Stimulated activated effector memory CD8-positive, alpha-beta T cell treated with anti-CD3 and anti-CD28 coated beads, Interleukin-12 subunit alpha, Interleukin-12 subunit beta, amount 100 ng/mL, for 72 hours (primary cell): ENCODE results near the gene R3HDML.
A peak's percentile ranks its signal among the peaks of the same experiment; 100 is the strongest.
"Not testable (repeated sequence)": the region's sequence is repeated elsewhere in the genome, so short reads cannot be mapped to it uniquely, and the experiment has no call there.

Experiments
- ATAC-seq: fragments of 150-1000 bp; cut with Tn5 transposase; 2 replicates; pipeline ENCODE4 v1.10.0; 2021
- DNase-seq, 2 donors: peaks; one replicate each; pipeline ENCODE4 v3.0.0; 2021 to 2022; ENCODE audit warnings: low spot score in 2 of 2
- H3K27ac Mint-ChIP-seq: one replicate; pipeline ENCODE4 v1.8.0; 2022; ENCODE audit warnings: mild to moderate bottlenecking, mixed read lengths
- H3K36me3 Mint-ChIP-seq: one replicate; pipeline ENCODE4 v1.8.0; 2022; ENCODE audit warnings: mild to moderate bottlenecking, mixed read lengths
- H3K4me1 Mint-ChIP-seq: one replicate; pipeline ENCODE4 v1.8.0; 2022; ENCODE audit warnings: mixed read lengths
- H3K4me3 Mint-ChIP-seq: one replicate; pipeline ENCODE4 v1.8.0; 2022; ENCODE audit warnings: mild to moderate bottlenecking, mixed read lengths
- H3K9me3 Mint-ChIP-seq: one replicate; pipeline ENCODE4 v1.8.0; 2022; ENCODE audit warnings: mixed read lengths

The R3HDML gene, protein sequence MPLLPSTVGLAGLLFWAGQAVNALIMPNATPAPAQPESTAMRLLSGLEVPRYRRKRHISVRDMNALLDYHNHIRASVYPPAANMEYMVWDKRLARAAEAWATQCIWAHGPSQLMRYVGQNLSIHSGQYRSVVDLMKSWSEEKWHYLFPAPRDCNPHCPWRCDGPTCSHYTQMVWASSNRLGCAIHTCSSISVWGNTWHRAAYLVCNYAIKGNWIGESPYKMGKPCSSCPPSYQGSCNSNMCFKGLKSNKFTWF

GRCh38 chr20:44336725-44337380, at the start of gene R3HDML:
TSS of gene R3HDML (plus strand) at chr20:44337043. CDS start at chr20:44337158, 115 bp downstream.
- H3K4me1 Mint-ChIP-seq: peaks cover 6% of the 10 kb centered on the region
- no peaks in the 10 kb centered on the region for H3K9me3 Mint-ChIP-seq
- H3K36me3 Mint-ChIP-seq: no peaks in the 10 kb centered on the region
- no peak within 1 kb of the TSS for H3K4me3 Mint-ChIP-seq
- peak; percentile 19 for ATAC-seq
- H3K27ac Mint-ChIP-seq: no peak within 1 kb of the TSS
- DNase-seq: no peak

GRCh38 chr20:44287272-44288097, 49.4 kb upstream of the R3HDML start:
- Mint-ChIP-seq H3K36me3 (peaks cover 4% of the 10 kb centered on the region), H3K9me3 (no peaks in the 10 kb centered on the region), H3K27ac (peak overlapping the region; percentile 10), H3K4me1 (no peaks in the 10 kb centered on the region), H3K4me3 (no peak overlapping the region)
- DNase-seq (no peak), ATAC-seq (no peak)

DNA sequence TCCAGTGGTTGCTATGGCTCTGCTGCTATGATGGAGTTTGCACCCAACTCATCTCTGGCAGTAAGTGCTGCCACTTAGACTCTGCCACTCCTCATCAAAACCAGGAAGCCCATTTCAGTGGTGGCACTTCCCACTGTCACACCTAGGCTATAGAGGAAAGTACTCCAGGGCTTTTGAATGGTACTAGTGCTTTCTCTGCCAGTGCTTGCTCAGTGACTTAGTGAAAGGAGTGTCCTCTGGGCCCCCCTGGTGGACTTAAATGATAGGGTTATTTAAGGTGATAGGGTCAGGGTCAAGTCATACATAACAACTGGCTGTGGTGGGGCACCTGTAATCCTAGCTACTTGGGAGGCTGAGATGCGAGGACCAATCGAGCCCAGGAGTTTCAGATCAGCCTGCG, 48.6 kb upstream of the R3HDML start:
- Mint-ChIP-seq H3K4me1 (no peaks in the 10 kb centered on the region), H3K9me3 (no peaks in the 10 kb centered on the region), H3K27ac (no peak overlapping the region), H3K4me3 (no peak overlapping the region), H3K36me3 (peaks cover 4% of the 10 kb centered on the region)
- DNase-seq: no peak
- ATAC-seq: peak; percentile 39

DNA sequence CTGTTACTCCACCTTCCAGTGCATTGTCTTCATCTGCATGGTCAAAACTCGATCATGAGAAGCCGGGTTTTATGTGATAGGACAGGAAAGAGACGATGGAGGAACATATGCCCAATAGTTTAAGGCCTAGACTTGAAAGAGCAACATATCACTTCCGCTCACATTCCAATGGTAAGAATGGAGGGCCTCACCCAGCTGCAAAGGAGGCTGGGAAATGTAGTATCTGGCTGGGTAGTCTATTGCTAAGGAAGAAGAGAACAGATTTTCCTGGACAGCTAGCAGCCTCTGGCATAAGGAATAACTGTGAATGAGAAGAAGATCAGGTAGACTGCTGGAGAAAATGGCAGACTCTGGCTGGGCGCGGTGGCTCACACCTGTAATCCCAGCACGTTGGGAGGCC, 45.1 kb upstream of the R3HDML start:
- H3K27ac Mint-ChIP-seq: no peak overlapping the region
- ATAC-seq: no peak
- H3K9me3 Mint-ChIP-seq: no peaks in the 10 kb centered on the region
- DNase-seq: no peak
- peaks cover 4% of the 10 kb centered on the region for H3K36me3 Mint-ChIP-seq
- H3K4me3 Mint-ChIP-seq: no peak overlapping the region
- no peaks in the 10 kb centered on the region for H3K4me1 Mint-ChIP-seq

- no peaks in the 10 kb centered on the region for H3K4me1 Mint-ChIP-seq
- H3K36me3 Mint-ChIP-seq: peaks cover 2% of the 10 kb centered on the region
- no peak overlapping the region for H3K27ac Mint-ChIP-seq
- DNase-seq (no peak), ATAC-seq (no peak)
- no peak overlapping the region for H3K4me3 Mint-ChIP-seq
- no peaks in the 10 kb centered on the region for H3K9me3 Mint-ChIP-seq
Measured at GRCh38 chr20:44296011-44296410, 40.8 kb upstream of the R3HDML start.

GRCh38 chr20:44297721-44298120, 39.1 kb upstream of the R3HDML start:
- H3K9me3 Mint-ChIP-seq: no peaks in the 10 kb centered on the region
- no peak overlapping the region for H3K4me3 Mint-ChIP-seq
- ATAC-seq (no peak), DNase-seq (no peak)
- H3K27ac Mint-ChIP-seq: no peak overlapping the region
- no peaks in the 10 kb centered on the region for H3K36me3 Mint-ChIP-seq
- H3K4me1 Mint-ChIP-seq: no peaks in the 10 kb centered on the region

DNA sequence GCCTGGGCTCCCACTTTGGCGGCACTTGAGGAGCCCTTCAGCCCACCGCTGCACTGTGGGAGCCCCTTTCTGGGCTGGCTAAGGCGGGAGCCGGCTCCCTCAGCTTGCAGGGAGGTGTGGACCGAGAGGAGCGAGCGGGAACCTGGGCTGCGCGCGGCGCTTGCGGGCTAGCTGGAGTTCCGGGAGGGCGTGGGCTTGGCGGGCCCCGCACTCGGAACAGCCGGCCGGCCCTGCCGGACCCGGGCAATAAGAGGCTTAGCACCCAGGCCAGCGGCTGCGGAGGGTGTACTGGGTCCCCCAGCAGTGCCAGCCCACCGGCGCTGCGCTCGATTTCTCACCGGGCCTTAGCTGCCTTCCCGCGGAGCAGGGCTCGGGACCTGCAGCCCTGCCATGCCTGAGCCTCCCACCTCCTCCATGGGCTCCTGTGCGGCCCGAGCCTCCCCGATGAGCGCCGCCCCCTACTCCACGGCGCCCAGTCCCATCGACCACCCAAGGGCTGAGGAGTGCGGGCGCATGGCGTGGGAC, 37.8 kb upstream of the R3HDML start:
- not testable (repeated sequence) for ATAC-seq, DNase-seq, H3K4me3 Mint-ChIP-seq, H3K4me1 Mint-ChIP-seq, H3K27ac Mint-ChIP-seq, H3K36me3 Mint-ChIP-seq, H3K9me3 Mint-ChIP-seq

DNA sequence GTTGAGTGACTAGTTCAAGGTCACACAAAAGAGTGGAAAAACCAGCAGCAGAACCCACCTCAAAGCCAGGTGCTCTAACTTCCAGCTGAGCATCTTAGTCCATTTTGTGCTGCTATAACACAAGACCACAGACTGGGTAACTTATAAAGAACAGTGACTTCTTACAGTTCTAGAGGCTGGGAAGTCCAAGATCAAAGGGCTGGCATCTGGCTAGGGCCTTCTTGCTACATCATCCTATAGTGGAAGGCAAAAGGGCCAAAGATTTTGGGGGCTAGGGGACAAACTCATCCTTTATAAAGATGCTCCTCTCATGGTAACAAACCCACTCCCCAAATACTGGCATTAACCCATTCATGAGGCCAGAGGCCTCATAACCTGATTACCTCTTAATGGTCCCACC, 35.6 kb upstream of the R3HDML start:
- no peaks in the 10 kb centered on the region for H3K4me1 Mint-ChIP-seq
- no peak for ATAC-seq
- H3K27ac Mint-ChIP-seq: peak overlapping the region; percentile 30
- H3K36me3 Mint-ChIP-seq: no peaks in the 10 kb centered on the region
- no peak for DNase-seq
- H3K4me3 Mint-ChIP-seq: no peak overlapping the region
- H3K9me3 Mint-ChIP-seq: no peaks in the 10 kb centered on the region

GRCh38 chr20:44302026-44302669, 34.7 kb upstream of the R3HDML start:
- Mint-ChIP-seq H3K27ac (peak overlapping the region; percentile 30), H3K4me1 (peaks cover 4% of the 10 kb centered on the region), H3K36me3 (no peaks in the 10 kb centered on the region), H3K4me3 (no peak overlapping the region), H3K9me3 (no peaks in the 10 kb centered on the region)
- ATAC-seq: no peak
- no peak for DNase-seq

DNA sequence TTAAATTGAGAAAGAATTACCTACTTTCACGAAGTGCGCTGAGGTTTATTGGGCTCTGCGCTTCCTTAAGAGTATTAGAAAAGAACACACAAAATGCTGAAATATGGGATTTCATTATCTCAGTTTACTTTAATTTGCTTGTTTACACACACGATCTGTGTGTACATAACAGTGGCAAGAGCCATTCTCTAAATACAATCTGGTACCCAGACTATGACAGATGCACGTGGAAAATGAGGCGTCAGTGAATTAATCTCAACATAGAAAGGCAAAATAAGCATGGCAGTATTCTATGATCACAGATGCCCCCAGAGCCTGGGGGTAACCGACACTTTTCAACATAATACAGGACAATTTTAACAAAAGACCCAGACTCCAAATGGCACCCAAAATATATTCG, 34.1 kb upstream of the R3HDML start:
- ATAC-seq: no peak
- Mint-ChIP-seq H3K4me3 (no peak overlapping the region), H3K36me3 (no peaks in the 10 kb centered on the region)

DNA sequence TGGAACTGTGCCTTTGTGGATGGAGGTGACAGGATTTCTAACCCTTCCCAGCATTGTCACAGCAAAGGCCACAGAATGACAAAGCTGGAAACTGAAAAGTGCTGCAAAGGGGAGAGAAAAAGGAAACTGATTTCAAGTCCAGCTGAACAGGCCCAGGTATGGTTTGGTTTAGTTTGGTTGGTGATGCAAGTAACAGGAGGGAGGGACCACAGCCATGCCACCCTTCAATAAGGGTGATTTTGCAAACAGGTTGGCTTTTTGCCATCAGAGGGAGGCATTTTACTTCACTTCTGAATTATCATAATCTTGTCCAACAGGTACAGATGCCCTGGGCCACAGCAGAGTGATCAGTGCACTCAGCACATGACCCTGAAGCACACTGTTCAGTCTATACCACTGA, 32.5 kb upstream of the R3HDML start:
- peaks cover 5% of the 10 kb centered on the region for H3K4me1 Mint-ChIP-seq
- no peak overlapping the region for H3K4me3 Mint-ChIP-seq
- ATAC-seq (no peak), DNase-seq (no peak)
- H3K27ac Mint-ChIP-seq: no peak overlapping the region
- H3K36me3 Mint-ChIP-seq: no peaks in the 10 kb centered on the region
- no peaks in the 10 kb centered on the region for H3K9me3 Mint-ChIP-seq

More for the DNA sequence above, 34.1 kb upstream of the R3HDML start:
- no peak for DNase-seq
- H3K27ac Mint-ChIP-seq: no peak overlapping the region
- H3K4me1 Mint-ChIP-seq: peaks cover 4% of the 10 kb centered on the region
- H3K9me3 Mint-ChIP-seq: no peaks in the 10 kb centered on the region

GRCh38 chr20:44306927-44307326, 29.9 kb upstream of the R3HDML start:
- H3K4me1 Mint-ChIP-seq: peaks cover 23% of the 10 kb centered on the region
- no peak for ATAC-seq
- peaks cover 19% of the 10 kb centered on the region for H3K36me3 Mint-ChIP-seq
- H3K9me3 Mint-ChIP-seq: no peaks in the 10 kb centered on the region
- no peak overlapping the region for H3K27ac Mint-ChIP-seq
- no peak for DNase-seq
- no peak overlapping the region for H3K4me3 Mint-ChIP-seq

- Mint-ChIP-seq H3K4me1 (peaks cover 23% of the 10 kb centered on the region), H3K9me3 (no peaks in the 10 kb centered on the region), H3K36me3 (peaks cover 20% of the 10 kb centered on the region), H3K4me3 (peak overlapping the region; percentile 84), H3K27ac (peak overlapping the region; percentile 97)
- ATAC-seq (no peak), DNase-seq (peak in 1 of 2 donors; percentile 50)
Measured at GRCh38 chr20:44309763-44310663, 26.8 kb upstream of the R3HDML start.
